HG03064 (cell line): ENCODE results near the gene PLXNB2.

Experiments
- ATAC-seq: cut with Tn5 transposase; IDR thresholded peaks from one replicate; pipeline ENCODE4 v1.9.1; 2021; ENCODE audit warnings: low read depth; ENCODE audit not compliant: unreplicated experiment

The PLXNB2 gene

DNA sequence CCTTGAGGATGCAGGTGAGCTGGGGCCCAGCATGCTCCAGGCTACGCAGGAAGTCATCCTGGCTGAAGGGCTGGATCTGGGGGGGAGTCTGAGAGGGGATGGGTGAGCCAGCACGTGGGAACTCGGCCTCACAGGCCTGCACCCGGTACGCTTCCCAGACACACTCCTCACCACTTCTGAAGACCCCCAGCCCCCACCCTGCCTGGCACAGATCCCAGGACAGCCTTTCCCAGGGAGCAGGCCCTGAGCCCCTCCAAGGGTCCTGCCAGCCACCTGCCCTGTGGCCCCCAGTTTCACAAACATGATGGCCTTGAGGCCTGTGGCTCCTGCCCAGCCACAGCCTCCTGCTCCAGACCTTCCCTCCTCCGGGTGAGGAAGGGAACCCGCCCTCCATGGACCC is 5.6 kb upstream of the PLXNB2 start:
- no peak for ATAC-seq

- ATAC-seq = no peak
Measured at GRCh38 chr22:50312371-50312770, 4.9 kb upstream of the PLXNB2 start.

GRCh38 chr22:50311606-50312351 is 4.3 kb upstream of the PLXNB2 start:
- ATAC-seq = no peak

- ATAC-seq = no peak
Measured at GRCh38 chr22:50310949-50311444, 3.6 kb upstream of the PLXNB2 start.

DNA sequence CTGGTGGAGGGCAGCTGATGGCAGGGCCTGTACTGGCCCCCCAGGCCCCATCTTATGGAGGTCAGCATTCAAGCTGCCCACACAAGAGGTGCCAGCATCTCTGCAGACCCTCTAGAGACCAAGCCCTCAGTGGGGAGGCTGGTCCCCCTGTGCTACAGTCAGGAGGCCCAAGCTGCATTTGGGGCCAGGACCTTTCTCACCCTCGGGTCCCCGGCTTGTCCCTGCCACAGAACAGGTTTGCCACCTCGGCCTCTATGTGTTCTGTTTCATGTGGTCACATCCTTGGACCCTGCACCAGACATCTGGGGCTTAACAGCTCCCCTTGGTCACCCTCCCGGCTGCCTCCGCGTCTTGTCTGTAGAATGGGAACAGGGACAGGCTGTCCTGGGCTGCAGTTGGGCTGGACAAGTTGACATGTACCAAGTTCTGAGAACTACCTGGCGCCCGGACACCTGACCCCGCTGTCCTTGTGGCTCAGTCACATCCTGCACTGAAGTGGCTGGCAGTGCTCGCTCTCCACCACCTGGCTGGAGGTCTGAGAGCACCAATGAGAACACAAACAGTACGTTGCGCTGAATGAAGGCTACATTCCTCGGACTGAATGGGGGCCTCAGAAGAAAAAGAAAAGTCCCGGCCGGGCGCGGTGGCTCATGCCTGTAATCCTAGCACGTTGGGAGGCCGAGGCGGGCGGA is 2.7 kb upstream of the PLXNB2 start:
- no peak for ATAC-seq

- ATAC-seq = no peak
Measured at GRCh38 chr22:50309601-50309991, 2.1 kb upstream of the PLXNB2 start.

DNA sequence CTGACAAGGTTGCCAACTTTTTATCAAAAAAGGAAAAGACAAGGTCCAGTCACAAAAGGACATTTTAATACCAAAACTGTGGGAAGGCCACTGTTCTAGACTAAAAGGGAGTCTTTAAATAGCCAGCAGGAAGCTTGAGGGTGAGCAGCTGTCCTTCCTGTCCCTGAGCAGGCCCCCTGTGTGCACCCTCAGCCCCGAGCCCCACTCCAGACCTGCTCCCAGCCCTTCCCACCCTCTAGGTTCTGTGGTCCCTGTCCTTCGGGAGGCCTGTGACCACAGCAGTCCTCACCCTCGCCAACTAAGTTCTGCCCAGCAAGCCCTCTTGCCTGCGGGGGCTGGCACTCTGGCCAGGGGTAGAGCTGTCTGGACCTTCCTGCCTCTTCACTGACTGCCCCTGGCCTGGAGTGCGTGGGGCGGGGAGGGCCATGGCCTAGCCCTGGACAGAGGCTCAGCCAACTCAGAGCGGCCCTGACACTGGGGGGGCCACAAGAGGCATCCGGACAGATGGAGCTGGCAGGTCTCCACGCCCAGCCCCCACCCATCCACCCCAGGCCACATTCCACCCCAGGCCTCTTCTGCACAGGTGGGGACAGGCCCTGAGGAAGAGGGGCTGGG is 1.6 kb upstream of the PLXNB2 start:
- no peak for ATAC-seq

GRCh38 chr22:50308597-50308935 is 1.1 kb upstream of the PLXNB2 start:
- no peak for ATAC-seq

GRCh38 chr22:50307890-50308596 is 597 bp upstream of the PLXNB2 start:
- ATAC-seq = no peak

DNA sequence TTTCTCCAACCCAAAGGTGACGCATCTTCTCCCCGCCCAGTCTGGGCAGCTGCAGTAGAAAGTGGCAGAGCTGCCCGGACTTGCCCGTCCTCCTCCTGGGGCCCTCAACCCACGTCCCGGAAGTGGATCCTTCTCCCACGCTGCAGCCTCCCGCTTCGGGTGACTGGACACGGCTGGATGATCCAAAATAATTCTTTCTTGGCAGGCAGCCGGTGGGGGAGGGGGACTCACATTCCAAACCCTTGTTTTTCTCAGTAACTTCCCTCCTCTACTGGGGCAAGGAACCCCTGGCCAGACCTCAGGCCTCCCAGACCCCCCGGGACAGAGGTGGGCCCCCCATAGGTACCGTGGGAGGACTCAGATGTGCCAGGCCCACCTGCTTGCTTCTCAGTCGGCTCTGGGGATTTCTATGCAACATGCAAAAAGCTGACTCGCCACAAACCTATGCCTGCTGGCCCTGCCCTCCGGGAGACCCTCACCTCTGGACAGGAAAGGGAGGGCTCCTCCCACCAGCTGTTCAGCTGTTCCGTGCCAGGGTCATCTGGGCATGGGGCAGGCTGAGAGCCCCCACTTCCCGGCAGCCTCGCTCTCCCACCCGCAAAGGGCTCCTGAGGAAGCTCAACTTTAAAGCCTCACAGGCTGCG is 1.4 kb downstream of the PLXNB2 start:
- ATAC-seq = no peak

DNA sequence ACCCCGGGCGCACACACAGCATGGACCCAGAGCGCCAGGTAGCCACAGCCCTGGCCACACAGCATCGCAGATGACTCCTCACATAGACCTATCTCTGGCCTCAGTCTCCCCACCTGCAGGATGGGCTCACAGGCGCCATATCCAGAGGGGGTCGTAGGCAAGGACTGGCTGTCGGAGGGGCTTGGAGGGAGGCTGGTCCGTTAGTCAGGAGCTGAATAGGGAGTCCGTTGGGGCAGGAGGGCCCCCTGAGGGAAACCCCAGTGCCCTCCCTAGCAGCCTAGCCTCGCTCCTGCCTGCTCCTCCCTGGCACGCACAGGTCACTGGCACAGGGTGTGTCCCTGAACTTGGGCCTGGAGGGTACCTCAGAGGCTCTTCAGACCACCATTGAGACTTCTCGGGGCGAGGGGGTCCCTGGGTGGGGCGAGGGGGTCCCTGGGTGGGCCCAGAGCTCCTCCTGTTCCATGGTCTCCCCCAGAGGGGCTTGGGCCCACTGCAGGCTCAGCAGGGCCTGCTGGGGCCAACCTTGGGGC is 2.0 kb downstream of the PLXNB2 start:
- ATAC-seq = no peak

DNA sequence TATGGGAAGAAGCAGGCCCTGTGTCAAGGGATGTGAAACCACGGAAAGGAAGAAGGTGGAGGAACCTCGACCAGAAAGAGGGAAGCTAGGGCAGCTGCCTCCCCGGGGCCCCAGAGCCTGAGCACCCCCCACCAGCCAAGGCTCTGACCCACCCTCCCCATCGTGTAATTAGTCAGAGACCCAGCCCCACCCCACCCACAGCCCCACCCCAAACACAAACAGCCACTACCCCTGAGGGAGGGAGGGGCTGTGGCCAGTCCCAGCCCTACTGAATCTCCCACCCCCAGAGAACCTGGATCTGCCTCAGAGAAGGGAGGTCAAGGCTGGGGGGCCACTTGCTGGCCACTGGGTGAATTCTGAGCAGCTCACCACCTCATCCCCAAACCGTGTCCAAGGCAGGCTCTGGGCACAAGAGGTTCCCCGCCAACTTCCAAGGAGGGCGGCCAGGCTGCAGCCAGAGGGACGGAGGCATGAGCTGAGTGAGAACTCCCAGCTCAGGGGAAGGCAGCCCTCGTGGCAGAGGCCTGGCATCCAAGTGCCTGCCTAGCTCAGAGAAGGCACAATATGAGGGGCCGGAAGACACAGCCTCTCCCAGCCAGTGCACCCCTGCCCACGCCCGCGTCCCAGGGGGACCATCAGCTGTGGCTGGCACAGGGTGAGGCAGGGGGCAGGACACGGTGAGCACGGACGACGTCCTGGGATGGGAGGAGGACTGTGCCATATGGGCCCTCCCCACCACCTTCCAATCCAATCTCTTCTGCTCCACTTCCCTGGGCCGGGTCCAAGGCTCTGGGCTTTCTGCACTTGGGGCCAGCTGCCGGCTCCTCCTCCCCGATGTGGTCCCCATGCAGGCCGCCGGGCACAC is 2.7 kb downstream of the PLXNB2 start:
- no peak for ATAC-seq

DNA sequence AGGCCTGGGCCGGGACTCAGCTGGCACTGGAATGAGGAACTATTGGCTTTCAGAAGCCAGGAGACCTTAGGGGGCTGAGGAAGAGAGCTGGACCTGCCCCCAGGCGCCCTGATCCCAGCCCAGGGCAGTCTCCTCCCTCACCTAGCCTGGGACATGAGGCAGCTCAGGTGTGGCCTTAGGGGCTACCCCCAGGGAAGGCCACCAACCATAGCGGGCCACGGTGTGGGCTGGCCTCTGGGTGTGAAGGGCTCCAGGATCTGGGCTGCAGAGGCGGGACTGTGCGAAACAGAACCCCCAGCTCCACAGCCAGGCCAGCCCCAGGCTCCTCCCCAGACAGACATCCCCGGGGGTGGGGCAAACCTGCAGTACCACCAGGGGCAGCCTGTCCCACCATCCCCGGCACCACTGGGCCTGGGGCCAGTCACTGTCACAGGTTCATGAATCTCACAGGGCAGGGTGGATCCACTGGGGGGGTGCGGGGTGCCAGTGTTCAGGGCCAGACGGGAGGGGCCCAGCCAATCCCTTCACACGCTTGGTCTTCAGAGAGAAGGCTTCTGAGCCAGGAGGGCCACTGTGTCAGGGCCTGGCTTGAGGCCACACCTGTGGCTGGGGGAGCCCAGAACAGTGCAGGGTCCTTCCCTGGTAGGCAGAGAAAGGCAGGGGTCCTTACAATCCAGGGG is 3.5 kb downstream of the PLXNB2 start:
- no peak for ATAC-seq

GRCh38 chr22:50303515-50303847 is 4.0 kb downstream of the PLXNB2 start:
- ATAC-seq = no peak

GRCh38 chr22:50302564-50302963 is 4.9 kb downstream of the PLXNB2 start:
- no peak for ATAC-seq

DNA sequence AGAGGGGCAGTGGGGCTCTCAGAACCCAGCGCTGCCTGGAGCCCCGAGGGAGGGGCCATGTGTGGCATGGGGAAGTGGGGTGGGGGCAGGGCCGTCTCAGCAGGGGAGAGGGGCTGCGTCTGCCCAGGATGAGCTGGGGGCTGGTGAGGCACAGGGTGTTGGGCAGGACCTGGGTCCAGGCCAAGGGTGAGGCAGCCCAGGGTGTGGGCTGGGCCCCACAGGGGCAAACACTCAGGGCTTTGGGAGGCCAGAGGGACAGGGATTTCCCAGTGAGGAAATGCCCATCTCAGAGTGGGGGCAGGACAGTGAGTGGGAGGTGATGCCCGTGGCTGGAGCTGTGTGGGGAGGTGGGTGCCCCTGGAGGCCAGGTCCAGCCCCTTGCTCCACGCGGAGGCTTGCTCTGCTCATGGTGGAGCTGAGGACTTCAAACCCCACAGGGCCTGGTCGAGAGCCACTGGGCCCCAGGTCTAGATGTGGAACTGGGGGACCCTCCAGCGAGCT is 5.4 kb downstream of the PLXNB2 start:
- ATAC-seq = no peak

- no peak for ATAC-seq
Measured at GRCh38 chr22:50301581-50301991, 5.9 kb downstream of the PLXNB2 start.

DNA sequence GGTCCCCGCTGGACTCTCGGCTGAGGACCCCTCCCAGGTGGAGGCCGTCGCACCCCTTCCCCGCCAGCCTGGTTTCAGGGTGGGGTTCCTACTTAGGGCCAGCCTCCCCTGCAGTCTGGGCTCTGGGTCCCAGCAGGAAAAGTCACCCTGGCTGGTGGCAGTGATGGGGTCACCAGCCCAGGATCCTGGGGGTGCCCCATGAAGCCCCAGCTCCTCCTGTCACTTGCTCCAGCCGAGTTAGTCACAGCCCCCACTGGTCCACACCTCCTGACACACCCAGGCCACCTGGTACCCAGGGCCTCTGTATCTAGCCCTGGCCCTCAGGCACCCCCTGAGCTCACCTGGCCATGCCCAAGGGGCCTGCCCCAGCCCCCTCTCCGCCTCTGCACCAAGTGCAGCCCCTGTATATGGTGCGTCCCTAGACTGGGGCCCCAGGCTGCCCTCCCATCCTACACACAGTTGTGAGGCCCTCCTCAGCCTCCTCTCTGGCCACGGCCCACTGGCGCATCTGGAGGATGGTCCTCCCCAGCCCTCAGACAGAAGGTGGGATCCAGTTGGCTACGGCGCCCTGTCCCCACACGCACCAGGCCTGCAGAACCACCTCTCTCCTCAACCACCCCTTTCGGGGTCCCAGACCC is 6.7 kb downstream of the PLXNB2 start:
- ATAC-seq = no peak
